ENCODE measurements around the gene PAGE4.

GRCh38 chrX:49844611-49845010, 15.5 kb downstream of the PAGE4 start:
- TF ChIP-seq PRDM10 (tag by site-specific recombination; IDR thresholded peaks at IDR 0.05) (no peak), ZSCAN5A (tag by site-specific recombination; IDR thresholded peaks at IDR 0.05) (no peak), CTCF (tag by site-specific recombination; IDR thresholded peaks at IDR 0.05) (no peak), ZNF529 (tag by site-specific recombination; IDR thresholded peaks at IDR 0.05; ENCODE audit: insufficient replicate concordance) (no peak), ZBTB26 (tag by site-specific recombination; optimal IDR thresholded peaks at IDR 0.05) (no peak), REST (tag by site-specific recombination; IDR thresholded peaks at IDR 0.05) (no peak), ZNF501 (tag by site-specific recombination; IDR thresholded peaks at IDR 0.05) (no peak), ZBTB44 (tag by site-specific recombination; IDR thresholded peaks at IDR 0.05) (no peak), ZNF140 (tag by site-specific recombination; IDR thresholded peaks at IDR 0.05) (no peak), ZNF521 (tag by site-specific recombination; IDR thresholded peaks at IDR 0.05) (no peak)

Data from HEK293 (cell line).